Measurements from ENCODE around the gene SP140. TPM values are rescaled to one million over a fixed set of nuclear protein-coding genes. Genes with fewer than 3 reads are reported as not detected.

The SP140 gene
- total and polyA plus RNA-seq, 2 of the 13 experiments (the other 11 are each of a cell fraction or from before 2014, with no cell fraction given) = 0.57 to 0.80 TPM

- TF ChIP-seq SIX1 (CRISPR knock-in tag; IDR thresholded peaks at IDR 0.05; ENCODE audit: borderline replicate concordance) = no peak
- no peak for TF ChIP-seq SMARCC2 (IDR thresholded peaks at IDR 0.05)
- TF ChIP-seq REPIN1 (CRISPR knock-in tag; IDR thresholded peaks at IDR 0.05; ENCODE audit: borderline replicate concordance, low read depth) = peak; percentile 30; the same call in 1 of the 2 replicates
- TF ChIP-seq KDM6A (CRISPR knock-in tag; IDR thresholded peaks at IDR 0.05; ENCODE audit: low read depth) = 0 out of 2 replicates have a peak, but pooled peaks have one; percentile 49
- peak; percentile 78; the same call in 1 of the 2 replicates for TF ChIP-seq SRY (CRISPR knock-in tag; IDR thresholded peaks at IDR 0.05)
- peak; percentile 93 for TF ChIP-seq ELF3 (CRISPR knock-in tag; IDR thresholded peaks at IDR 0.05)
- 0 out of 2 replicates have a peak, but pooled peaks have one; percentile 43 for TF ChIP-seq ESRRA (CRISPR knock-in tag; IDR thresholded peaks at IDR 0.05; ENCODE audit: low read depth)
- TF ChIP-seq DRAP1 (CRISPR knock-in tag; IDR thresholded peaks at IDR 0.05) = peak; percentile 73; the same call in 1 of the 2 replicates
- peak; percentile 90 for TF ChIP-seq SMAD3 (CRISPR knock-in tag; IDR thresholded peaks at IDR 0.05)
- no peak for TF ChIP-seq FOXA1 (IDR thresholded peaks at IDR 0.05)
- 0 out of 2 replicates have a peak, but pooled peaks have one; percentile 8 for TF ChIP-seq FOXA1 (CRISPR knock-in tag; IDR thresholded peaks at IDR 0.05)
- TF ChIP-seq FOXA3 (CRISPR knock-in tag; IDR thresholded peaks at IDR 0.05) = 0 out of 2 replicates have a peak, but pooled peaks have one; percentile 20
- no peak for TF ChIP-seq NPAS2 (CRISPR knock-in tag; IDR thresholded peaks at IDR 0.05; ENCODE audit: borderline replicate concordance)
- no peak for TF ChIP-seq ZNF879 (CRISPR knock-in tag; IDR thresholded peaks at IDR 0.05)
- peak; percentile 66; the same call in 1 of the 2 replicates for TF ChIP-seq ETV5 (CRISPR knock-in tag; IDR thresholded peaks at IDR 0.05; ENCODE audit: borderline replicate concordance)
- TF ChIP-seq HNRNPH1 (optimal IDR thresholded peaks at IDR 0.05; ENCODE audit: low read depth, low read length) = no peak
- TF ChIP-seq ZSCAN29 (CRISPR knock-in tag; conservative IDR thresholded peaks at IDR 0.05) = no peak
- peak; percentile 81 for TF ChIP-seq YEATS4 (CRISPR knock-in tag; IDR thresholded peaks at IDR 0.05; ENCODE audit: borderline replicate concordance)
- peak; percentile 32 for TF ChIP-seq ZBTB25 (CRISPR knock-in tag; IDR thresholded peaks at IDR 0.05)
- TF ChIP-seq FOXJ3 (CRISPR knock-in tag; IDR thresholded peaks at IDR 0.05; ENCODE audit: borderline replicate concordance) = no peak
- 0 out of 2 replicates have a peak, but pooled peaks have one; percentile 33 for TF ChIP-seq ZNF558 (CRISPR knock-in tag; IDR thresholded peaks at IDR 0.05; ENCODE audit: borderline replicate concordance)
- TF ChIP-seq RFX1 (IDR thresholded peaks at IDR 0.05) = no peak
- TF ChIP-seq, protein P1, sequence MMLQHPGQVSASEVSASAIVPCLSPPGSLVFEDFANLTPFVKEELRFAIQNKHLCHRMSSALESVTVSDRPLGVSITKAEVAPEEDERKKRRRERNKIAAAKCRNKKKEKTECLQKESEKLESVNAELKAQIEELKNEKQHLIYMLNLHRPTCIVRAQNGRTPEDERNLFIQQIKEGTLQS (CRISPR knock-in tag; IDR thresholded peaks at IDR 0.05) = peak; percentile 67; the same call in 1 of the 2 replicates
- TF ChIP-seq BRD4 (CRISPR knock-in tag; IDR thresholded peaks at IDR 0.05) = peak; percentile 97
- TF ChIP-seq ZNF543 (CRISPR knock-in tag; IDR thresholded peaks at IDR 0.05) = no peak
- TF ChIP-seq ZNF101 (CRISPR knock-in tag; IDR thresholded peaks at IDR 0.05; ENCODE audit: borderline replicate concordance, low read depth) = no peak
- TF ChIP-seq ZNF747 (CRISPR knock-in tag; IDR thresholded peaks at IDR 0.05; ENCODE audit: borderline replicate concordance) = 0 out of 2 replicates have a peak, but pooled peaks have one; percentile 25
- TF ChIP-seq HNF1B (CRISPR knock-in tag; IDR thresholded peaks at IDR 0.05) = peak; percentile 82; the same call in 1 of the 2 replicates
Measured at GRCh38 chr2:230326453-230327417, 101.2 kb downstream of the SP140 start, which contains the start of gene SP140L (continued).
